ENCODE results near the gene SENP1. TPM values are rescaled to one million over a fixed set of nuclear protein-coding genes. Genes with fewer than 3 reads are reported as not detected.

SENP1 gene
- total RNA-seq, 2 donors from 2014 or later: 11.6 to 13.9 TPM

DNA sequence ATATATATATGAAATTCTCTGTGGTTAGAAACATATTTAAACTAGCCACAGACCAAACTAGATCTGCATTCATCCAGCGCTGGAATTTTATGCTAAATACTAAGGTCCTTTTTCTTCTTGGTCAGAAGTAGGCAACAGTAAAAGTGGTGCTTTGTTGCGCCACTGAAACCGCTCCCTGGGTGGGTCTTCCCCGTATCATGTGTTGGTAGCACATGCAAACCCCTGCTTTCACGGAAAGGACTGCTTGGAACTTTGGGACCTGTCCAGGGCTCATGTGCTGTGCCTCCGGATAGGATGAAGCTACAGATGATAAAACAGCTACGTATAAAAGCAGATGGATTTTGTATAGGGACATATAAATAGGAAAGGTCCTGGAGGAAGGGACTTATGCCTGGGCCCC lies 61.5 kb downstream of the SENP1 start:
- H3K4me1 ChIP-seq: no peaks in the 10 kb centered on the region
- no peak overlapping the region for H3K27ac ChIP-seq
- H3K9me3 ChIP-seq: no peaks in the 10 kb centered on the region
- no peaks in the 10 kb centered on the region for H3K27me3 ChIP-seq
- peaks cover 47% of the 10 kb centered on the region for H3K36me3 ChIP-seq
- TF ChIP-seq, protein P1, sequence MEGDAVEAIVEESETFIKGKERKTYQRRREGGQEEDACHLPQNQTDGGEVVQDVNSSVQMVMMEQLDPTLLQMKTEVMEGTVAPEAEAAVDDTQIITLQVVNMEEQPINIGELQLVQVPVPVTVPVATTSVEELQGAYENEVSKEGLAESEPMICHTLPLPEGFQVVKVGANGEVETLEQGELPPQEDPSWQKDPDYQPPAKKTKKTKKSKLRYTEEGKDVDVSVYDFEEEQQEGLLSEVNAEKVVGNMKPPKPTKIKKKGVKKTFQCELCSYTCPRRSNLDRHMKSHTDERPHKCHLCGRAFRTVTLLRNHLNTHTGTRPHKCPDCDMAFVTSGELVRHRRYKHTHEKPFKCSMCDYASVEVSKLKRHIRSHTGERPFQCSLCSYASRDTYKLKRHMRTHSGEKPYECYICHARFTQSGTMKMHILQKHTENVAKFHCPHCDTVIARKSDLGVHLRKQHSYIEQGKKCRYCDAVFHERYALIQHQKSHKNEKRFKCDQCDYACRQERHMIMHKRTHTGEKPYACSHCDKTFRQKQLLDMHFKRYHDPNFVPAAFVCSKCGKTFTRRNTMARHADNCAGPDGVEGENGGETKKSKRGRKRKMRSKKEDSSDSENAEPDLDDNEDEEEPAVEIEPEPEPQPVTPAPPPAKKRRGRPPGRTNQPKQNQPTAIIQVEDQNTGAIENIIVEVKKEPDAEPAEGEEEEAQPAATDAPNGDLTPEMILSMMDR (IDR thresholded peaks at IDR 0.05): no peak
- DNase-seq (ENCODE audit: low spot score): no peak
- no peak overlapping the region for H3K4me3 ChIP-seq

DNA sequence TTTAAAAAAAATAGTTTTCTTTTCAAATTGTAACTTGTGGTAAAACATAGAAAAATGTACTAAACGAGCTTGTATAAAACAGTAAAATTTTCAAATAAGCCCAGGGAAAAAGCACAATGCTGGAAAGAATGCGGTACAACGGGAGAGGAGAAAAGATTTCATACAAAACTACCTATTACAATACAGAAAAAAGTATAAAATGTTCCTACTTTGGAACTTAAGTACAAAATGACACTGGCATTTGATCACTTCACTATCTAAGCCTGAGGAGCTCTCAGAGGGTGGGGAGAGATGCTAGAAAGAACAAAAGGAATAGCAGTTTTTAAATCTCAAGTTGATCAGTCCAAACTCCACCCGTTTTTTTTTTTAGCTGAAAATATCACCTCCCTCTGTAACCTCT lies 62.1 kb downstream of the SENP1 start:
- TF ChIP-seq, protein P1 (IDR thresholded peaks at IDR 0.05): no peak
- Histone ChIP-seq H3K4me3 (no peak overlapping the region), H3K27me3 (no peaks in the 10 kb centered on the region), H3K4me1 (no peaks in the 10 kb centered on the region), H3K27ac (no peak overlapping the region), H3K36me3 (peaks cover 46% of the 10 kb centered on the region), H3K9me3 (no peaks in the 10 kb centered on the region)
- DNase-seq (ENCODE audit: low spot score): no peak

DNA sequence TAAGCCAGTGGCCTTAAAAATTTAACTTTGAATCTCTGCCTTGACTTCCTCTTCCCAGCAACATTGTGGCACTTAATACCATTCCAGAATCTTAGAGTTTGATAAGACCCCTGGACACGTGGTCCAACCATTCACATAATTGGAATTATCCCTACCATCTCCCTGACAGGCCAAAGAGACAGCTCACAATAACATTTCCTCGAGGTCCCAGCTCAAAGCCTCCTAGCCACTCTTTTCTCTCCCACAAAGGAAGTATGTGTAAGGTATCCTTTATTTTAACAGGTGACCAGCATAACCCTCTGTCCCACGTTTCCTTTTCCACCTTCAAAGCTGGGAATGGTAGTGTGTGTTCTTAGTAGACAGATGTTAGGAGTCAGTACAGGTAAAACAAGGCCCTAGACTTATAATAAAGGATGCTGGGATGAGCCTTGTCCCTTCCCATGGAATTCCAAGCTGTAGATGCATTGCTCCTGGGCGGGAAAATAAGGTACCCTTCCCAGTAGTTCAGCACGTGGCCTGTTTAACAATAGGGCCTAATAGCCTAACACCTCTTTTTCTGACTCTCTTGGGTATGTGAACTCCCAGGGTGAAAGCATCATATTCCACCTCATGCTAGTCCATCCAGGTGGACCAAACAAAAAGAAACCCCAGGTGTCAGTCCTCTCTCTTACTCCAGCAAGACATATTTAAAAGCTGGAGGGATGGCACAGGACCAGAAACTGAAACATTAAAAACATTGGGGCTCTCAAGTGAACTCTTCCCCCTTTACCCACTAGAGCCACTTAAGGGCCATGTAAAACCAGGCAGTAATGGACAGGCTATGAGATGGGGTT lies 64.1 kb downstream of the SENP1 start:
- Histone ChIP-seq H3K4me1 (no peaks in the 10 kb centered on the region), H3K27ac (no peak overlapping the region), H3K27me3 (no peaks in the 10 kb centered on the region), H3K9me3 (no peaks in the 10 kb centered on the region), H3K36me3 (peaks cover 26% of the 10 kb centered on the region), H3K4me3 (no peak overlapping the region)
- DNase-seq (ENCODE audit: low spot score): no peak
- TF ChIP-seq, protein P1 (IDR thresholded peaks at IDR 0.05): no peak

DNA sequence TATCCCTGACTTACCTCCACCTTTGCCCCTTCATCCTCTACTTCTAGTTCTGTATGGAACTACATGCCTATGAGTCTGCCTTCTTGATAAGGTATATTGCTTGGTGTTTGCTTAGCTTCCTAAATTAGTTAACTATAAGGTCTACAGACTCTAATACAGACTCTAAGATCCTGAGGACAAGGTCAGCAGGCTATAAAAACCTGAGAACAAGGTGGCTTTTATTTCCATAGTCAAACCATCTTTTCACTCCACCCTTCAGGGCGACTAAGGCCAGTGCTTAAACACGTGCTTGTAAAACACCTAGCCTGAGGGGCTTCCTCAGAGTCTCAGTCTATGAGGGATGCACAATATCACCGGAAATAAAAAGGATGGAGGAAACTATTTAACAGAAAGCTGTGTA lies 65.5 kb downstream of the SENP1 start:
- H3K4me1 ChIP-seq: no peaks in the 10 kb centered on the region
- H3K9me3 ChIP-seq: no peaks in the 10 kb centered on the region
- H3K4me3 ChIP-seq: no peak overlapping the region
- peaks cover 11% of the 10 kb centered on the region for H3K36me3 ChIP-seq
- no peak for DNase-seq (ENCODE audit: low spot score)
- TF ChIP-seq, protein P1 (IDR thresholded peaks at IDR 0.05): no peak
- no peak overlapping the region for H3K27ac ChIP-seq
- no peaks in the 10 kb centered on the region for H3K27me3 ChIP-seq

DNA sequence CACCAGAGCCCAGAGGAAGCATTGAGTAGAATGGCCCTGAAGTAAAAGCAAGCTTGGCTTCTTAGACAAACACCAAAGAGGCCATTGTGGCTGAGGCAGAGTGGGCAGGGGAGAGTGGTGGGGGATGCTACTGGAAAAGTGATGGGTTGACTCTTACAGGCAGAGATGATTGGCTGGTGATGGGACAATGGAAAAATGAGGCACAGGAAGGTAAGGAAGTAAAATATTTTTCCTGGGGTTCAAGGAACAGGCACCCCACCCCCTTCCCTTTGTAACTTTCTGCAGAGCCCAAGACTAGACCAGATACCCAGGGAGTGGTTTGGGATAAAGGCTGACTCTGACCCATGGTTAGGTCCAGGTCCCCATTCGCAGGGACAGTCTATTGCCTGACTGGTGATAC lies 66.7 kb downstream of the SENP1 start:
- no peaks in the 10 kb centered on the region for H3K9me3 ChIP-seq
- TF ChIP-seq, protein P1 (IDR thresholded peaks at IDR 0.05): no peak
- no peak overlapping the region for H3K27ac ChIP-seq
- no peak for DNase-seq (ENCODE audit: low spot score)
- H3K4me3 ChIP-seq: no peak overlapping the region
- no peaks in the 10 kb centered on the region for H3K36me3 ChIP-seq
- no peaks in the 10 kb centered on the region for H3K27me3 ChIP-seq
- no peaks in the 10 kb centered on the region for H3K4me1 ChIP-seq

DNA sequence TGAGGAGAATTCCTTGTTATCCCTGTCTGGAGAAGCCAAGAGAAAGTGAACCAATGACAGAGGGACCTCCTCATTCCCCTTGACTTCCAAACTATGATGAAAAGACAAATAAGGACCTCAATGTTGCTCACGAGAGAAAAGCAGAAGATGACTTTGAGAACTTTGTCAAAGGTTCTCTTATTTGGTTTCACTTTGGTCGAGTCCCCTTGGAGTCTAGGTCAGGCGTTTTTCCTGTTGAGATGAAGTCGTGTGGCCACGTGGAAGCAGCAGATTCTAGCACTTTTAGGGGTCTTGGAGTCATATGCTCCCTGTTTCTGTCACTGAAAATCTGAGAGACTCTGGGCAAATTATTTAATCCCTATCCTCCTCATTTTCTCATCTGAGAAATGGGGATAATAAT lies 67.8 kb downstream of the SENP1 start:
- H3K9me3 ChIP-seq: no peaks in the 10 kb centered on the region
- H3K4me3 ChIP-seq: no peak overlapping the region
- no peak overlapping the region for H3K27ac ChIP-seq
- H3K36me3 ChIP-seq: no peaks in the 10 kb centered on the region
- H3K4me1 ChIP-seq: no peaks in the 10 kb centered on the region
- no peaks in the 10 kb centered on the region for H3K27me3 ChIP-seq
- DNase-seq (ENCODE audit: low spot score): no peak
- TF ChIP-seq, protein P1 (IDR thresholded peaks at IDR 0.05): no peak
